ENCODE data around the gene TMEM9B.
"Not testable (repeated sequence)": the region's sequence is repeated elsewhere in the genome, so short reads cannot be mapped to it uniquely, and the experiment has no call there.

TMEM9B gene

GRCh38 chr11:8971924-8972316, 7.7 kb upstream of the TMEM9B start:
- no peak for DNase-seq

DNA sequence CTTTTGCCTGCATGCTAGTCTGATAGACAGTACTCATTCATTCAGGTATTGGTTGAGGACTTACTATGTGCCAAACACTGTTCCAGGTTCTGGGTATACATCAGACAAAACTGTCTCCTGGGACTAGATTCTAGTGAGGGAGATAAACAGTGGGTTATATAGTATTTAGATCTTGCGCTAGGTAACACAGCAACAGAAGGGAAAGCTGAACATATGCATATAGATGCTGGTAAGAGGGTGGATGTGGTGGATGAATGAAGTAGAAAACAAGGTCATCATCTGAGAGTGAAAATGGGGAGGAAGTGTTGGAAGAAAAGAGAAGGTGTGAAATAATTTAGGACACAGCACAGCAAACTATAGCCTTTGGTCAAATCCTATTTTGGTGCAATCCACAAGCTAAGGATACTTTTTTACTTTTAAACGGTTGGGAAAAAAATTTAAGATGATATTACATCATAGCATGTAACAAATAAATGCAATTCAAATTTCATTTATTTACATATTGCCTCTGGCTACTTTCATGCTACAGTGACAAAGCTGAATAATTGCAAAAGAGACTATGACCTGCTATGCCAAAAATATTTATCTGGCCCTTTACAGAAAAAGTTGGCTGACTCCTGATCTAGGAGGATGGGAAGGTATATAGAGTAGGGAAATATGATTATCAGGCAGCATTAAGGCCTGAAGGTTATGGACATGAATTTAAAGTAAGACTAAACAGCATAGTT, 7.1 kb upstream of the TMEM9B start:
- DNase-seq, result no peak

GRCh38 chr11:8967184-8967583, 2.9 kb upstream of the TMEM9B start:
- no peak for DNase-seq

GRCh38 chr11:8963569-8964323, 496 bp downstream of the TMEM9B start:
- peak; percentile 69 for DNase-seq

- no peak for DNase-seq
These were observed 1.4 kb downstream of the TMEM9B start for GRCh38 chr11:8962841-8963240.

- DNase-seq, result no peak
These were observed 2.8 kb downstream of the TMEM9B start for GRCh38 chr11:8961401-8961800.

GRCh38 chr11:8959546-8960166, 4.6 kb downstream of the TMEM9B start:
- peak; percentile 7 for DNase-seq

GRCh38 chr11:8956860-8957259, 7.4 kb downstream of the TMEM9B start:
- no peak for DNase-seq

GRCh38 chr11:8948886-8949285, 15.4 kb downstream of the TMEM9B start:
- DNase-seq, result no peak

GRCh38 chr11:8947230-8947943, 16.9 kb downstream of the TMEM9B start:
- DNase-seq, result no peak

GRCh38 chr11:8942518-8943066, 21.6 kb downstream of the TMEM9B start, which contains the start of gene ASCL3:
Gene ASCL3 (minus strand): TSS chr11:8943016. CDS start chr11:8938161, 4,855 bp downstream.
- no peak for DNase-seq

DNA sequence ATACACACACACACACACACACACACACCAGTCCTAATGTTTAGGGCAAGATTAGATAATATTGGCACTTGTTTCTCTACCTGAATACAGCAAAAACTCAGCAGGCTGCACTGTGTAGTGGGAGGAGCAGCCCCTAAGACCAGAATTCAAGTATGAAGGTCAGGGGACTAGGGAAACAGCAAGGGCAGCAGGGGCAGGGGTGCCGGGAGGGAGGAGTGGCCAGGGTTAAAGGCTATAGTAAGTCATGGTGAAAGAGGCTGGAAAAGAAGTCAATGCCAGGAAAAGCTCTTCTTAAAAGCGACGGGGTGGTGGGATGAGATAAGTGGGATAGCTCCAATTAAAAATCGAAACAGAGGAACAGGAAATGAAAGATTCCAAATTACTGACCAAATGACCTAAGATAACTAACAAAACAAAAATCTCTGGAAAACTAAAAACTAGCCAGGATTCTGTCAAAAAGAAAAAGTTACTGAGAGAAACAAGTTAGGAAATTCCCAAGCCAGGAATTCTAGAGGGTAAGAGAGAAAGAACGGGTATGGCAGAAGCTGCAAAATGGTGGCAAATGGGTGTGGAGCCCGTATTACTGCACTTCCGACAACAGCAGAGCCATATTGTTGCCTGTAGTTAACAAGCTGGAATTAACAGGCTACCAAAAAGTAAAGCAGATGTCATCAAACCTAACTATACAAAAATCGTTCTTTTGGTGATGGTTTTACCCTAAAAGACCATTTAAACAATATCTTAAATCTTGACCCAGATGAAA, 22.7 kb downstream of the TMEM9B start:
- DNase-seq, result no peak

GRCh38 chr11:8937659-8938058, 26.6 kb downstream of the TMEM9B start:
- no peak for DNase-seq

GRCh38 chr11:8937159-8937558, 27.1 kb downstream of the TMEM9B start:
- DNase-seq, result no peak

DNA sequence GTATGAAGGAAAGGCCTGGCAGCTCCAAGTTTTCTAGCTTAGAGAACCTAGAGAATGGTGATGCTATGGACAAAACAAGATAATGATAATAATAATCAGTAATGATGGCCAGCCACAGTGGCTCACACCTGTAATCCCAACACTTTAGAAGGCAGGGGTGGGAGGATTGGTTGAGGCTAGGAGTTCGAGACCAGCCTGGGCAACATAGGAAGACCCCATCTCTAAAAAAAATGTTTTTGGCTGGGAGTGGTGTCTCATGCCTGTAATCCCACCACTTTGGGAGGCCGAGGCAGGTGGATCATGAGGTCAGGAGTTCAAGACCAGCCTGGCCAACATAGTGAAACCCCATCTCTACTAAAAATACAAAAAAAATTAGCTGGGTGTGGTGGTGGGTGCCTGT, 28.5 kb downstream of the TMEM9B start:
- not testable (repeated sequence) for DNase-seq

- no peak for DNase-seq
These were observed 29.3 kb downstream of the TMEM9B start for GRCh38 chr11:8934742-8935488.

DNA sequence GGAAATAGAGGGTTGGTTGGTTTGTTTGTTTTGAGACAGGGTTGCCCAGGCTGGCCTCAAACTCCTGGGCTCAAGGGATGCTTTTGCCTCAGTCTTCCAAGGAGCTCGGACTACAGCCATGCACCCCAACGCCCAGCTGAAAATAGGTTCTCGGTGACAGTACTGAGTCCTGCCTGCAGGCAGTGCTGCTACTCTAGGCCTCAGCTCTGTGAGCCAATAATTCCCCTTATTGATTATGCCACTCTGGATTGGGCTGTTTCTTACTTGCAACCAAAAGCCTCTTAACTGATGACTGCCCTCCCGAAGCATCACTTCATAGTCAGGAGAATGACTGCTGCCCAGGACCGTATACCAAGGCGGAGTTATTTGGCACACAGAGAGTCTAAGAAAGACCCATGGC, 30.3 kb downstream of the TMEM9B start:
- DNase-seq, result no peak

DNA sequence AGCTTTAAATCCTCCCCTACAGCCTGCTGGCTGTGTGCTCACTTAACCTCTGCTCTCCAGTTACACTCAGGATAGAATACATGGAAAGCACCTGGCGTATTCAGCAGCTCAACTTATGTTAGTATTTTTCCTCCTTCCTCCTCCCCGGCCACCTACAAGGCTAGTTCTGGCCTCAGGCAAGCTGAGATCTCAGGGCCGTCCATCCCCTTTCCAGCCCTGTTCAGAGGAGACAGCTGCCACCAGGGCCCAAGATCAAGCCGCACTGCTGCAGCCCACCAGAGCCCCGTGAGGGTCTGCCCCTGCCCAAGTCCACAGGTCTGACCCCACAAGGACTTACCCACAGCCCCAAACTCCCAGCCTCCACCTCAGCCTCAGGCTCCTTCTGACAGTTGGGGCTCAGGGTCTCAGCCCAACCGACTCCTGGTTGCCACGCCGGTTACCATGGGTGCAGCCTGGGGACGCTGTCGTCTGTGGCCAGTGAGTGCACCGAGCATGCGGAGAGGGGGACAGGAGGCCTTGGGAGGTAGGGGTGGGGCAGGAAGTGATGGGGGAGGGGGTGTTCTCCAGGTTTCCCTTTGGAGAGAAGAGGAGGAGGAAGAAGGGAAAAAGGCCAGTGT, 31.6 kb downstream of the TMEM9B start, which contains the start of gene C11orf16:
TSS of gene C11orf16 (minus strand) at position 384 of the 617 bp plus-strand sequence. CDS start 639 bp downstream, outside the sequence.
- no peak for DNase-seq

GRCh38 chr11:8930456-8931175, 33.6 kb downstream of the TMEM9B start:
- no peak for DNase-seq

Measured in NCI-H774 (cell line).